ENCODE measurements around the gene ZNF24.

Gene ZNF24

GRCh38 chr18:35371412-35372195, 27.4 kb upstream of the ZNF24 start:
- Mint-ChIP-seq H3K27ac (no peak overlapping the region), H3K4me3 (no peak overlapping the region), H3K9me3 (no peaks in the 10 kb centered on the region), H3K27me3 (no peaks in the 10 kb centered on the region), H3K4me1 (ENCODE audit: low read depth) (peaks cover 18% of the 10 kb centered on the region), H3K36me3 (ENCODE audit: low read depth) (no peaks in the 10 kb centered on the region)

GRCh38 chr18:35369126-35369525, 24.9 kb upstream of the ZNF24 start:
- H3K27me3 Mint-ChIP-seq: no peaks in the 10 kb centered on the region
- H3K9me3 Mint-ChIP-seq: no peaks in the 10 kb centered on the region
- peaks cover 13% of the 10 kb centered on the region for H3K4me1 Mint-ChIP-seq (ENCODE audit: low read depth)
- H3K27ac Mint-ChIP-seq: no peak overlapping the region
- no peak overlapping the region for H3K4me3 Mint-ChIP-seq
- no peaks in the 10 kb centered on the region for H3K36me3 Mint-ChIP-seq (ENCODE audit: low read depth)

- Mint-ChIP-seq H3K36me3 (ENCODE audit: low read depth) (no peaks in the 10 kb centered on the region), H3K4me3 (no peak overlapping the region), H3K4me1 (ENCODE audit: low read depth) (peaks cover 13% of the 10 kb centered on the region), H3K9me3 (no peaks in the 10 kb centered on the region), H3K27ac (no peak overlapping the region), H3K27me3 (no peaks in the 10 kb centered on the region)
Measured at GRCh38 chr18:35368595-35368994, 24.4 kb upstream of the ZNF24 start.

GRCh38 chr18:35362531-35362930, 18.3 kb upstream of the ZNF24 start:
- Mint-ChIP-seq H3K36me3 (ENCODE audit: low read depth) (no peaks in the 10 kb centered on the region), H3K4me1 (ENCODE audit: low read depth) (no peaks in the 10 kb centered on the region), H3K27ac (no peak overlapping the region), H3K4me3 (no peak overlapping the region), H3K27me3 (peaks cover 4% of the 10 kb centered on the region), H3K9me3 (no peaks in the 10 kb centered on the region)

GRCh38 chr18:35361570-35362321, 17.5 kb upstream of the ZNF24 start:
- Mint-ChIP-seq H3K27ac (no peak overlapping the region), H3K27me3 (peaks cover 4% of the 10 kb centered on the region), H3K36me3 (ENCODE audit: low read depth) (no peaks in the 10 kb centered on the region), H3K9me3 (no peaks in the 10 kb centered on the region), H3K4me3 (no peak overlapping the region), H3K4me1 (ENCODE audit: low read depth) (no peaks in the 10 kb centered on the region)

- Mint-ChIP-seq H3K4me3 (no peak overlapping the region), H3K9me3 (peaks cover 11% of the 10 kb centered on the region)
Measured at GRCh38 chr18:35355140-35355618, 11.0 kb upstream of the ZNF24 start.

GRCh38 chr18:35352778-35353177, 8.6 kb upstream of the ZNF24 start:
- Mint-ChIP-seq H3K27me3 (no peaks in the 10 kb centered on the region), H3K27ac (no peak overlapping the region), H3K4me1 (ENCODE audit: low read depth) (peaks cover 5% of the 10 kb centered on the region), H3K36me3 (ENCODE audit: low read depth) (peaks cover 5% of the 10 kb centered on the region), H3K9me3 (peaks cover 11% of the 10 kb centered on the region), H3K4me3 (no peak overlapping the region)

More at GRCh38 chr18:35355140-35355618, 11.0 kb upstream of the ZNF24 start:
- no peaks in the 10 kb centered on the region for H3K27me3 Mint-ChIP-seq
- H3K4me1 Mint-ChIP-seq (ENCODE audit: low read depth): peaks cover 5% of the 10 kb centered on the region
- peaks cover 5% of the 10 kb centered on the region for H3K36me3 Mint-ChIP-seq (ENCODE audit: low read depth)
- no peak overlapping the region for H3K27ac Mint-ChIP-seq

- H3K27me3 Mint-ChIP-seq: no peaks in the 10 kb centered on the region
- H3K4me1 Mint-ChIP-seq (ENCODE audit: low read depth): peaks cover 5% of the 10 kb centered on the region
- no peak overlapping the region for H3K27ac Mint-ChIP-seq
- H3K36me3 Mint-ChIP-seq (ENCODE audit: low read depth): peaks cover 5% of the 10 kb centered on the region
- peaks cover 11% of the 10 kb centered on the region for H3K9me3 Mint-ChIP-seq
- no peak overlapping the region for H3K4me3 Mint-ChIP-seq
Measured at GRCh38 chr18:35352283-35352682, 8.1 kb upstream of the ZNF24 start.

GRCh38 chr18:35348001-35348400, 3.8 kb upstream of the ZNF24 start:
- Mint-ChIP-seq H3K27ac (no peak overlapping the region), H3K36me3 (ENCODE audit: low read depth) (peaks cover 11% of the 10 kb centered on the region), H3K4me1 (ENCODE audit: low read depth) (peaks cover 26% of the 10 kb centered on the region), H3K9me3 (peaks cover 11% of the 10 kb centered on the region), H3K4me3 (no peak overlapping the region), H3K27me3 (no peaks in the 10 kb centered on the region)

GRCh38 chr18:35345950-35346349, 1.7 kb upstream of the ZNF24 start:
- H3K4me3 Mint-ChIP-seq: no peak overlapping the region
- H3K27me3 Mint-ChIP-seq: no peaks in the 10 kb centered on the region
- no peaks in the 10 kb centered on the region for H3K9me3 Mint-ChIP-seq
- peaks cover 16% of the 10 kb centered on the region for H3K36me3 Mint-ChIP-seq (ENCODE audit: low read depth)
- peaks cover 40% of the 10 kb centered on the region for H3K4me1 Mint-ChIP-seq (ENCODE audit: low read depth)
- peak overlapping the region; percentile 16 for H3K27ac Mint-ChIP-seq

- Mint-ChIP-seq H3K36me3 (ENCODE audit: low read depth) (peaks cover 20% of the 10 kb centered on the region), H3K27ac (peak overlapping the region; percentile 96), H3K4me1 (ENCODE audit: low read depth) (peaks cover 44% of the 10 kb centered on the region)
Measured at GRCh38 chr18:35345460-35345921, 1.3 kb upstream of the ZNF24 start.

GRCh38 chr18:35344736-35345459, 678 bp upstream of the ZNF24 start:
- Mint-ChIP-seq H3K36me3 (ENCODE audit: low read depth) (peaks cover 26% of the 10 kb centered on the region), H3K4me1 (ENCODE audit: low read depth) (peaks cover 50% of the 10 kb centered on the region), H3K27ac (peak overlapping the region; percentile 96), H3K9me3 (no peaks in the 10 kb centered on the region), H3K27me3 (no peaks in the 10 kb centered on the region), H3K4me3 (peak overlapping the region; percentile 100)

More at GRCh38 chr18:35345460-35345921, 1.3 kb upstream of the ZNF24 start:
- Mint-ChIP-seq H3K4me3 (peak overlapping the region; percentile 100), H3K27me3 (no peaks in the 10 kb centered on the region), H3K9me3 (no peaks in the 10 kb centered on the region)

GRCh38 chr18:35343488-35343935, 708 bp downstream of the ZNF24 start:
- Mint-ChIP-seq H3K27ac (peak overlapping the region; percentile 96), H3K36me3 (ENCODE audit: low read depth) (peaks cover 40% of the 10 kb centered on the region), H3K4me3 (peak overlapping the region; percentile 100), H3K27me3 (no peaks in the 10 kb centered on the region), H3K4me1 (ENCODE audit: low read depth) (peaks cover 64% of the 10 kb centered on the region), H3K9me3 (no peaks in the 10 kb centered on the region)

- peaks cover 55% of the 10 kb centered on the region for H3K36me3 Mint-ChIP-seq (ENCODE audit: low read depth)
- H3K4me3 Mint-ChIP-seq: no peak overlapping the region
- no peaks in the 10 kb centered on the region for H3K27me3 Mint-ChIP-seq
- no peaks in the 10 kb centered on the region for H3K9me3 Mint-ChIP-seq
- H3K4me1 Mint-ChIP-seq (ENCODE audit: low read depth): peaks cover 54% of the 10 kb centered on the region
- H3K27ac Mint-ChIP-seq: peak overlapping the region; percentile 37
Measured at GRCh38 chr18:35337286-35337685, 6.9 kb downstream of the ZNF24 start.

Data from stimulated activated naive CD8-positive, alpha-beta T cell treated with anti-CD3 and anti-CD28 coated beads, Interleukin-15, Interleukin-2, amounts not matched to agents 100 ng/mL and 50 ng/mL, for 24 hours (primary cell).